DMS 273 treated with DMSO at 0.1 percent for 48 hours (cell line): Measurements from ENCODE around the gene SATB1.
"Not testable (repeated sequence)": the region's sequence is repeated elsewhere in the genome, so short reads cannot be mapped to it uniquely, and the experiment has no call there.

ENCODE experiments used
- DNase-seq: peaks from one replicate; lab custom pipeline; 2025; lab: John Stamatoyannopoulos, UW

Gene SATB1

GRCh38 chr3:18351823-18352744 is 73.1 kb downstream of the SATB1 start:
- DNase-seq = no peak

GRCh38 chr3:18351069-18351628 is 74.0 kb downstream of the SATB1 start:
- DNase-seq = no peak

DNA sequence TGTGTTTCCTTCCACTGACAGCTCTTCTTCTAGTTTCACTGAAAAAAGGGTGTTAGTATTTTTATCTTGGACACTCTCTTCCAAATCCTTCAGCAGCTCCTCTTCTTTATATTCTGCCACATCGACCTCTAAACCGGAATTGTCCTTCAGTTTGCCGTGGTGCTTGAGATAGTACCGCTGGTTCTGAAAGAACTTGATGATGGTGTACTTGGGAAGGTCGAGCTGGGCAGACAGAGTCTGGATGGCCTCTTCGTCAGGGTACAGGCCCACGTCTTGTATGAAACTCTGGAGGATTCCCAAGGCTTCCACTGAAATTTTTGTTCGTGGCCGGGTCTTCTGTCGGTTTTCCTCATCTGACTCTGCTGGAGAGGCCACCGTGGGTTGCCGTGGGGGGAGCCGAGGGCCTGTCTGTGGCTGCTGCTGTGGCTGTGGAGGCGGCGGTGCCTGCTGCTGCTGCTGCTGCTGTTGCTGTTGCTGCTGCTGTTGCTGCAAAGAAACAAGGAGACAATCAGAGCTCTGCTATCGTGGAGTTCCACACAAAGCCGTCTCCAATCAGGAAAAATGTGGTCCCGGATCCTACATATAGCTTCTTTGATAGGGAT is 75.8 kb downstream of the SATB1 start:
- no peak for DNase-seq

DNA sequence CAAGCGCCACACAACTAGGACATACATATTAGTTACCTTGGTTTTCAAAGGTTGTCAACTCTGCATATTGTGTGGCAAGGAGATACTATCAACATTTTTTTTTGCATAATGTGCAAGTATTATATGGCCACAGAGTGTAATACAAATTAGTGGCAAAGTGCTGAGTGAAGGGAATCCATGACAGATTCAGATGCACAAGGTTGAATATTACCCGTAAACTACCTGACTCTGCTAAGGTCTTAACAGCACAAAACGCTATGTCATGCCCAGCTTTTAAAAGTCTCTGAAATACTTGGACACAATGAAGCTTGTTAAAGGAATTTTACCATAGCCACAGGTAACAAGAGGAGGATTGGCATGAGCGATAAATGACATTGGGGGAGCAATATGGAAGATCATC is 79.0 kb downstream of the SATB1 start:
- DNase-seq = no peak

GRCh38 chr3:18345015-18345367 is 80.1 kb downstream of the SATB1 start:
- no peak for DNase-seq

DNA sequence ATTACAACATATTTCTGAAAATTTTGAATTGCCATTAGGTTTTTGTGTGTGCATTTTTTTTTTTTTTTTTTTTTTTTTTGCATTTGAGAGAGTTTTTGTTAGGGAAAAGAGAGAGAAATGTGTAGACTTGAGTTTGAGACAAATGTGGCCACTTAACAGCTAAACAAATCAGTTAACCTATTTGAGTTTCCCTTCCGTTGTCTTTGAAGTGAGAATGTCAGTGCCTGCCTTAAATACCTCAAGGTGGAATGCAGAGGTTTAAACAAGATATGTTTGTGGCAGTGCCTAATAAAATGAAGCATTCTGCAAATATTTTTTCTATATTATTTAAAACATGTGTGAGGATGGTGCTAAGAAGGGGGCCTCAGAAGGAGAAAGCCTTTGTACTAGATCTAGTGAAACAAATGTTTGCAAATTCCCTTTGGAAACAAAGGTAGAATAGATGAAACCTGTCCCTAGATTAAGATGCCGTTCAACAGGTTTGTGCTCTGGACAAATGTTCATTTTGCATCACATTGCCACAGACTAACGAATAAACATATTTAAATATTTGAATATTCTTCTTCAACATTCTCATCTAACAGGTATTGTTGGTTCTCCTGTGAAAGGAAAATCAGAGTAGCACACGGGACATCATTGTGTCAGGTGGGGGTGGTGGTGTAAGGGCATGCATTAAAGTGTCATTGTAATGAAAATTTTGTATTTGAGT is 80.7 kb downstream of the SATB1 start:
- DNase-seq = no peak

DNA sequence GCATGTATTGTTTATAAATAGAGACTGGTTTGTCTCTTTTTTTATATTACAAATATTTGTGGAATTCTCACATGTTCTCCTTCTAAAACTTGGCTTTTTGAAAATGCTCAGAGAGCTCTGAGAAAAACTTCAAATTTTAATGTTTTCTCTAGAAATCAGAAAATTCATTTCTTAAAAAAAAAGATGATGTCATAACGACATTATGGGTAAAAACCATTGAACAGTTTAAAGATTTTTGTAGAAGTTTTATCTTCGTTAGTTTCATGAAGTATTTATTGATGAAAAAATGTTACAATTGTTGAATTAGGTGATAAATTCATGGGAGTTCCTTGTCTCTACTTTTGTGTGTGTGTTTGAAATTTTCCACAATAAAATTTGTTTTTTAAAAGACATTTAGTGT is 81.3 kb downstream of the SATB1 start:
- no peak for DNase-seq

GRCh38 chr3:18338827-18339514 is 86.2 kb downstream of the SATB1 start:
- DNase-seq = no peak

- DNase-seq = no peak
Measured at GRCh38 chr3:18337231-18337630, 87.9 kb downstream of the SATB1 start.

- DNase-seq = no peak
Measured at GRCh38 chr3:18334837-18335601, 90.1 kb downstream of the SATB1 start.

GRCh38 chr3:18330772-18331441 is 94.2 kb downstream of the SATB1 start:
- DNase-seq = not testable (repeated sequence)

DNA sequence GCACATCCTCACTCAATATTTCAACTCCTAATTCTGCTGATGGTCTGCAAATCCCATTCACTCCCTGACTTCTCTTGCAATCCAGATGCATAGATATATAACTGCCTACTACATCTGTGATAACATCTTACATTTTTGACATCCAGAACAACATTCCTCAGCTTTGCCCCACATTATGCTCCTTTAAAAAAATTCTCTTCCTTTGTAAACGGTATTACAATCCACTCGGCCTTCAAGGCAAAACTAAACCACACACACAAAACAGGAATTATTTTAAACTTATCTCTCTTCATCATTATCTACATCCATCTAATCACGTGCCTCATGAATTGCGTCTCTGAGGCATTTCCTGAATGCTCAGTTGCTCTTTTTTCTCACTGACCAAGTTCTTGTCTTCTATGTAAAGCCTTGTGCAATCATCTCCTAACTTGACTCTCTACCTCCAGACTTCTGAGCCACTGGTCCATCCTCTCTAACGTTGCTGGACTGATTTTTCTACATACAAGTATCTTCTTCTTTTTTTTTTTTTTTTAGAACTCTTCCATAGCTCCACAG is 117.0 kb downstream of the SATB1 start:
- no peak for DNase-seq

- no peak for DNase-seq
Measured at GRCh38 chr3:18307529-18307928, 117.6 kb downstream of the SATB1 start.

DNA sequence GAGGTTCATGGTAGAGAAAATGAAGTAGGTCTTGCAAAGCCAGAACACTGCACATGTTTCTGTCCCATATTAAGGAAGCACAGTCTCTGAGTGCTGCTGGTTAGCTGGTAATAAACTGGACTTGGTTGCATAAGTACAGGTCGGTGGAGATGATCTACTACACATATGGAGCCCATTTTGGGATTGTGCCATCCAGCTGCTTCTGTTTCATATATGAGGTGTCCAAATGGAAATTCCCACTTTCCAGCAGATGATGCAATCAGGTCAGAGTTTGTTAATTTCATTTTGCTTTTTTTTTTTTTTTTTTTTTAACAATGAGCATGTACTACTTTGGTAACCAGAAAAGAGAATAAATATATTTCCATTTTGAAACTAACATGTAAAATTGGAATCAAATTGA is 122.6 kb downstream of the SATB1 start:
- DNase-seq = no peak

GRCh38 chr3:18301781-18302180 is 123.4 kb downstream of the SATB1 start:
- DNase-seq = no peak

DNA sequence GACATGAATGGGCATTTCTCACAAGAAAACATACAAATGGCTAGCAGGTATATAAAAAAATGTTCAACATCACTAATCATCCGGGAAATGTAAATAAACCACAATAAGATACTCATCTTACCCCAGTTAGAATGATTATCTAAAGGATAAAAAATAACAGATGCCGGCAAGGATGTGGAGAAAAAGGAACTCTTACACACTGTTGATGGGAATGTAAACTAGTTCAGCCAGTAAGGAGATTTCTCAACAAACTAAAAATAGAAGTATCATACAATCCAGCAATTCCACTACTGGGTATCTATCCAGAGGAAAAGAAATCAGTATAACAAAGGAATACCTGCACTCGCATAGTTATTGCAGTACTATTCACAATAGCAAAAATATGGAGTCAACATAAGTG is 124.2 kb downstream of the SATB1 start:
- DNase-seq = no peak

- DNase-seq = no peak
Measured at GRCh38 chr3:18297126-18297525, 128.0 kb downstream of the SATB1 start.
